OCI-LY1 (cell line): ENCODE measurements around the gene VWA5B1.

ENCODE experiments used
- EZH2 ChIP-seq: fragments of 200-600 bp; sonication (generic), shearing (Covaris generic); IDR thresholded peaks from 2 replicates; pipeline ENCODE4 v1.8.0; 2017; ENCODE audit warnings: borderline replicate concordance, mixed run types, mild to moderate bottlenecking, antibody characterized with exemption, low read length, moderate library complexity, mixed read lengths
- TF ChIP-seq, protein P1 (sequence below): fragments of 200-600 bp; sonication (generic), shearing (Covaris generic); IDR thresholded peaks from 2 replicates; pipeline ENCODE4 v1.5.1; 2017; ENCODE audit warnings: mild to moderate bottlenecking, antibody characterized with exemption, low read length, moderate library complexity, mixed read lengths

- TF ChIP-seq, protein P1, sequence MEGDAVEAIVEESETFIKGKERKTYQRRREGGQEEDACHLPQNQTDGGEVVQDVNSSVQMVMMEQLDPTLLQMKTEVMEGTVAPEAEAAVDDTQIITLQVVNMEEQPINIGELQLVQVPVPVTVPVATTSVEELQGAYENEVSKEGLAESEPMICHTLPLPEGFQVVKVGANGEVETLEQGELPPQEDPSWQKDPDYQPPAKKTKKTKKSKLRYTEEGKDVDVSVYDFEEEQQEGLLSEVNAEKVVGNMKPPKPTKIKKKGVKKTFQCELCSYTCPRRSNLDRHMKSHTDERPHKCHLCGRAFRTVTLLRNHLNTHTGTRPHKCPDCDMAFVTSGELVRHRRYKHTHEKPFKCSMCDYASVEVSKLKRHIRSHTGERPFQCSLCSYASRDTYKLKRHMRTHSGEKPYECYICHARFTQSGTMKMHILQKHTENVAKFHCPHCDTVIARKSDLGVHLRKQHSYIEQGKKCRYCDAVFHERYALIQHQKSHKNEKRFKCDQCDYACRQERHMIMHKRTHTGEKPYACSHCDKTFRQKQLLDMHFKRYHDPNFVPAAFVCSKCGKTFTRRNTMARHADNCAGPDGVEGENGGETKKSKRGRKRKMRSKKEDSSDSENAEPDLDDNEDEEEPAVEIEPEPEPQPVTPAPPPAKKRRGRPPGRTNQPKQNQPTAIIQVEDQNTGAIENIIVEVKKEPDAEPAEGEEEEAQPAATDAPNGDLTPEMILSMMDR: no peak
- TF ChIP-seq EZH2: no peak
These were observed 64.6 kb downstream of the VWA5B1 start for GRCh38 chr1:20355101-20355827.
